Stimulated activated CD8-positive, alpha-beta memory T cell treated with anti-CD3 and anti-CD28 coated beads, Interleukin-2, amount 100 ng/mL, for 1 hour (primary cell): ENCODE measurements around the gene NANOS2.
"Not testable (repeated sequence)": the region's sequence is repeated elsewhere in the genome, so short reads cannot be mapped to it uniquely, and the experiment has no call there.

Experiments used
- DNase-seq, 2 donors: peaks; one replicate each; pipeline ENCODE4 v3.0.0-alpha.2; 2020; ENCODE audit warnings: low read depth in 2 of 2

The NANOS2 gene

DNA sequence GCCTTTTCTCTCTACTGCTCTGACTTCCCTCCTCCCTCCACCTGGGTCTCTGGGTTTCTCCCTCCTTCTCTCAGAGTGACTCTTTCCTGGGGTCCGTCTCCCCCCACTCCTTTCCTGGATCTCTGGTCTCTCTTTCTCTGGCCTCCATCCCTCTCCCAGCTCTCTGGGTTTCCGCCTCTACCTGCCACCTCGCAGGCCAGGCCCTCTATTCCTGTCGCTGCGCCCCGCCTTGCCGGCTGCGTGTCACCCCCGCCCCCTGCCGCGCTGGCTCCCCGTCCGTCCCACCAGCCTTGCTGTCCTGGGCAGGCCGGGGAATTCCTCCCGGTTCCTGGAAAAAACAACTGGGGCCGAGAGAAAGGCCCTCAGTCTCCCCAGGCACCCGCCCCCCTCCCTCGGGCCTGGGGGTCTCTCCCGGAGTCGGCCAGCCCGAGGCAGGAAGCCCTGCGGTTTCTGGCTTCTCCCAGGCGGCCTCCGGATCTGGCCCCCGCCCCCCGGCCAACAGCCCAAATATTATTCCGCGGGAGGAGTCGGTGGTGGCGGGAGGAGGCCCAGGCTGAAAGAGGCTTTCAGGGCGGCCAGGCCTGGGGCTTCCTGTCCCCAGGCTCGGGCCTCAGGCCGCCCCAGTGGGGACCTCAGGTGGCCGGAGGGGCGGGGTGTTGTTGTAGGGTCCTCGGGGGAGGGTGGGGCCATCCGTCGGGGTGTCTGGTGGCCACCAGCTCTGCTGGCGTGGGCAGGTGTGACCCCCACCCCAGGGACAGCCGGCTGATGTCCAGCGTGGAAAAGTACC lies 38.0 kb downstream of the NANOS2 start:
- no peak for DNase-seq

DNA sequence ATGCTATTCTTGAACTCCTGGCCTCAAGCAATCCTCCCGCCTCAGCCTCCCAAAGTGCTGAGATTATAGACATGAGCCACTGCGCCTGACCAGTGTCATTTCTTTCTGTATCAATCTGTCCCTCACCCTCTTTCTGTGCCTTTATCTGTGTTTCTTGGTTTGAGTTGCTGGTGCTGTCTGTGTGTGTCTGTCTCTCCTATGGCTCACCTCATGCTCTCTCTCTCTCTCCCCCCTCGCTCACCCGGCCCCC lies 38.5 kb downstream of the NANOS2 start:
- DNase-seq, result no peak

DNA sequence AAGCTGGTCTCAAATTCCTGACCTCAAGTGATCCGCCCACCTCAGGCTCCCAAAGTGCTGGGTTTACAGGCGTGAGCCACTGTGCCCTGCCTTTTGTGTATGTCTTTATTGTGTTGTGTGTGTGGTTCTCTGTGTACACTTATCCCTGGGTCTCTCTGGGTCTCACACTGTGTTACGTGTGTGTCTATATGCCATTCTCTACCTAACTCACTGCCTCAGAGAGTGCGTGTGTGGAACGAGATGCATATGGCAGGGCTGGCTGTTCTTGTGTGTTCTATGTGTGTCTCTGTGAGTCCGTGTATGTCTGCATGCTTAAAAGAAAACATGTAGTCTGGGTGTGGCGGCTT lies 40.0 kb downstream of the NANOS2 start:
- no peak for DNase-seq

DNA sequence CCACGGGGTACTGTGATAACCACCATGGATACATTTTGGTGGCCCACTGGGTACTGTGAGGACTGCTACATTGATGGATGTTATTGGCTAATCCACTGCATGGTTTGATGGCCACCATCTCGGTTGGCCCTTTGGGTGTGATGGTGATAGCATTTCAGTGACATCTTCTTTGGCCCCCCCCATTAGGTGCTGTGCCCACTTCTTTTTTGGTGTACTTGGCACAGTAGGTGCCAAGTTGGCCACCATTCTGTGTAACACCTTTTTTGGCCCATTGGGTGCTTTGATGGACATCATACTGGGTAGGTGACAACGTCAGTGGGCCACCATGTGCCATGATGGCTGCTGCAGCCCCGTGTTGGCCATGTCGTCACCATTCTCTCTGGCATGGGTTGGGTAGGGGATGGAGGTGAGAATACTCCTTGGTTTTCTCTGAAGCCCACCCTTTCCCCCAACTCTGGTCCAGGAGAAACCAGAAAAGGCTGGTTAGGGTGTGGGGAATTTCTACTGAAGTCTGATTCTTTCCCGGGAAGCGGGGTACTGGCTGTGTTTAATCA lies 41.3 kb downstream of the NANOS2 start:
- DNase-seq, result no peak

DNA sequence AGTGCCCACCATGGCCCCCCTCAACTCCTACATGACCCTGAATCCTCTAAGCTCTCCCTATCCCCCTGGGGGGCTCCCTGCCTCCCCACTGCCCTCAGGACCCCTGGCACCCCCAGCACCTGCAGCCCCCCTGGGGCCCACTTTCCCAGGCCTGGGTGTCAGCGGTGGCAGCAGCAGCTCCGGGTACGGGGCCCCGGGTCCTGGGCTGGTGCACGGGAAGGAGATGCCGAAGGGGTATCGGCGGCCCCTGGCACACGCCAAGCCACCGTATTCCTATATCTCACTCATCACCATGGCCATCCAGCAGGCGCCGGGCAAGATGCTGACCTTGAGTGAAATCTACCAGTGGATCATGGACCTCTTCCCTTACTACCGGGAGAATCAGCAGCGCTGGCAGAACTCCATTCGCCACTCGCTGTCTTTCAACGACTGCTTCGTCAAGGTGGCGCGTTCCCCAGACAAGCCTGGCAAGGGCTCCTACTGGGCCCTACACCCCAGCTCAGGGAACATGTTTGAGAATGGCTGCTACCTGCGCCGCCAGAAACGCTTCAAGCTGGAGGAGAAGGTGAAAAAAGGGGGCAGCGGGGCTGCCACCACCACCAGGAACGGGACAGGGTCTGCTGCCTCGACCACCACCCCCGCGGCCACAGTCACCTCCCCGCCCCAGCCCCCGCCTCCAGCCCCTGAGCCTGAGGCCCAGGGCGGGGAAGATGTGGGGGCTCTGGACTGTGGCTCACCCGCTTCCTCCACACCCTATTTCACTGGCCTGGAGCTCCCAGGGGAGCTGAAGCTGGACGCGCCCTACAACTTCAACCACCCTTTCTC lies 42.3 kb downstream of the NANOS2 start:
- DNase-seq, result no peak

DNA sequence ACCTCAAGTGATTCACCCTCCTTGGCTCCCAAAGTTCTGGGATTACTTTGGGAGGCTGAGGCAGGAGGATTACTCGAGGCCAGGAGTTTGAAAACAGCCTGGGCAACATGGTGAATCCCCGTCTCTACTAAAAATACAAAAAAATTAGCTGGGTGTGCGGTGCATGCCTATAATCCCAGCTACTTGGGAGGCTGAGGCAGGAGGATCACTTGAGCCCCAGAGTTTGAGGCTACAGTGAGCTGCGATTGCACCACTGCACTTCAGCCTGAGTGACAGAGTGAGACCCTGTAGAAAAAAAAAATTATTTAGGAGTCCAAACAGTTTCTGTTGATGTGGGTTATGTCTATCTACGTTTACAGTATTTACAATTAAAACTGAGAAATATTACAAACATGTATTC lies 43.8 kb downstream of the NANOS2 start:
- DNase-seq, result no peak

DNA sequence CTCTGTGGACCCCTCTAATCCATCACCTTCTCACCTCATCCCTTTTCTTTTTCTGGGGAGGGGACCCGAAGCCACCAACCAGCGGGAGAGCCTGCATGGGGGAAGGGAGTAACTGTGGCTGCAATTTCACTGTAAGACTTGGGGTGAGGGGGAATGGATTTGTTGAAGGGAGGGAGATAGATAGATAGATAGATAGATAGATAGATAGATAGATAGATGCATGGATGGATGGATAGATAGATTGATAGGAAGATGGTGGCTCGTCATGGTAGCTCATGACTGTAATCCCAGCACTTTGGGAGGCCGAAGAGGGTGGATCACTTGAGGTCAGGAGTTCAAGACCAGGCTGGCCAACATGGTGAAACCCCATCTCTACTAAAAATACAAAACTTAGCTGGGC lies 47.3 kb downstream of the NANOS2 start:
- DNase-seq, result not testable (repeated sequence)

DNA sequence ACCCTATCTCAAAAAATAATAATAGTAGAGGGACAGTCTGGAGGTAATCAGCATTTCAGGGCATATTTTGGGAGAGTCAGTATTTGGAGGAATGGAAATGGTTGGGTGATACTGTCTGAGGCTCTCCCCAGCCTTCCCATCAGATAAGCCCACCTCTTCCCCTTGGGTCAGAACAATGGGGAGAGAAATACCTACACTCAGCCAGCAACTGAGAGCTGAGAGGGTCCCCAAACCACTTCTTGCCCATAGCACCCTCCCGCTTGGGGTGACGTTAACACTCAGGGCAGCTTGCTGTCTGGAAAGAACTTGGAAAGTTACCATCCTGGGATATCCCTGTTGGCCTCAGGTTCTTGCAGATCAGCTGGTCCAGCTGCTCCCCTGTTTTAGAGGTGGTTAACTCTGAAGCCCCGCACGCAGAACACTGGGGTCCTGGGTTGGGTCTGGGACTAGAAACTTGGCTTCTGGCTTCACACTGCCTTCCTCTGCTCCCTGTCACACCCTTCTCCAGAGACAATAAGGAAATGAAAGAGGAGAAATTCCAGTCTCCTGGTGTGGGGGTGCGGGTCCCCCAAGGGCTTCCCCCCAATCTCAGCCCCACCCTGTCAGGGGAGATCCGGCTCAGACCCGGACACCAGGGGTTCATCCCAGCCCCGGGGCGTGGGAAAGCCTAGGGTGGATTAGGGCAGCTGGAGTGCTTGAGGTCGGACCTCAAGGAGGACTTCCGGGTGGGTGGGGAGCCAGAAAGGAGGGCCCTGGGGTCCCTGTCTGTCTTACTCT lies 48.0 kb downstream of the NANOS2 start:
- DNase-seq, result no peak

DNA sequence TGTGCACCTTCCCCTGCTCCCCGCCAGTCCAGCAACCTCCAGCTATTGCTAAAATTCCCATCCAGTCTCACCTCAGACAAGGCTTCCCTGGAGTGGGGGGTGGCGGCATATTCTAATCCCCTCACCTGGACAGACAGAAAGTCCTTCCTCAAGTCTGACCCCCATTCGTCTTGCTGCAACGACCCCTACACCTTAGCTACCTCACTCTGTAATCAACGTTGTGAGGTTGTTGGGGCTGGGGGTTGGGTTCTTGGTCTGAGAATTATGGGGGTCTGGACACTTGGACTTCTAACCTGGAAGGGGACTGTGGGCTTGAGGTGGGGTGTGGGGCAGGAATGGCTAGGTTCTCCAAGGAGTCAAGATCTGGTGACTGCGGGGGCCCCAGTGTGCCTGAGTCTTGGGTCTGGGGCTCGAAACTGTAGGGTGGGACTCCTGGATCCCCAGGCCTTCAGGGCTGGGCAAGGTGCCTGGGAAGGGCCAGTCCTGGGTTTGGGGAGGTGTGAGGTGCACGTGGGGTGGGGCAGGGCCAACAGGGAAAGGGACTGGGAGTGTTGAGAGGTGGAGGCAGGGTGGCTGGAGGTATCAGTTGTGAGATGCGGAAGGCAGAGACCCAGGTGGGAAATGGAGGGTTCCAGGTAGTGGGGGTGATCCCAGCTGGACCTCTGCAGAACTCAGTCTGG lies 49.2 kb downstream of the NANOS2 start:
- DNase-seq, result no peak

DNA sequence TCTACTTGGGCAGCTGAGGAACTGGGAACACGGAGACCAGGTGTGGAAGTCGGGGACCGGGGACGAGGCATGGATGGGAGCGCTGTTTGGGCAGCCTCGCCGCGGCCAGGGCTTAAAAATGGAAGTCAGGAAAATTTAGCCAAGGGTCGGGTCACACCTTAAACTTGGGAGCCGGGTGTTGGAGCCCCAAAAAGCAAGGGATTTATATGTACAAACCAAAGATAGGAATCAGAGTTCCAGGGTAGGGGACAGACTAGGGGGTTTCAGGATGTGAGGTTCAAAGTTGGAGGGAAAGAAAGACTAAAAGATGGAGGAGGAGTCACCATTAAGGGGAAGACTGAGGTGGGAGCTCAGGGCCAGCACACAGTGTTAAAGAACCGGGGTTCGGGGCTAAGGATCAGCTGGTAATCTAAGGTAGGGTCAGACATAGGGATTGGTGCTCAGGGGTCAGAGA lies 49.9 kb downstream of the NANOS2 start:
- DNase-seq, result no peak

DNA sequence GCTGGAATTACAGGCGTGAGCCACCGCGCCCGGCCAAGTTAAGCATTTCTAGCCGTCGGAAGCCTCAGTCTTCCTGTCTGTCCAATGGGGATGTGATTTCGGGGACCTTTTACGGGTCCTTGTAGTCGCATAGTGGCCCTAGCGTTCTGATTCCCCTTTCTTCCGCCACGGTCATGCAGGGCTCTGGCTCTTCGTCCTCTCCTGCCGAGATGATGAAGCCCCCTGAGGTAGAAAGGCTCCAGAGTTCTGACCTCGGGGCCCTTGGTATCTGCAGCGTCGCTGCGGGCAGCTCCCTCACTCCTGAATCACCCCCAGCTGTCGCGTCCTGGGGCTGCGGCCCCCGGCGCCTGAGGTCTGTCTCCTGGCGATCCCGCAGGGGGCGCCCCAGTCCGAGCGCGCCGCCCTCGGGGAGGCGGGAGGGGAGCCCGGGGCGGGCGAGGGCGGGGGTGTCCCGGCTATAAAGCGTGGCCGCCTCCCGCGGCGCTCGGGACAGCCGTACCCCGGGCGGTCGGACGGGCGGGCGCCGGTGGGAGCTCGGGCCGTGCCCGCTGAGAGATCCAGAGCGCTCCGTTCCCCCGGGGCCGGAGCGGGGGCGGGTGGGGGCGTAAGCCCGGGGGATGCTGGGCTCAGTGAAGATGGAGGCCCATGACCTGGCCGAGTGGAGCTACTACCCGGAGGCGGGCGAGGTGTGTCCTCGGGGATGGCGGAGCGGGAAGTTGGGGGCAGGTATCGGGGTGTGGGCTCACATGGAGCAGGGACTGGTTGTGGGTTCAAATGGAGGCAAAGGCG lies 50.5 kb downstream of the NANOS2 start, which contains the start of gene FOXA3:
Gene FOXA3 (plus strand): TSS at position 487 of the 789 bp plus-strand sequence. CDS start 131 bp downstream, at position 618.
- peak in 1 of 2 donors; percentile 25 for DNase-seq

DNA sequence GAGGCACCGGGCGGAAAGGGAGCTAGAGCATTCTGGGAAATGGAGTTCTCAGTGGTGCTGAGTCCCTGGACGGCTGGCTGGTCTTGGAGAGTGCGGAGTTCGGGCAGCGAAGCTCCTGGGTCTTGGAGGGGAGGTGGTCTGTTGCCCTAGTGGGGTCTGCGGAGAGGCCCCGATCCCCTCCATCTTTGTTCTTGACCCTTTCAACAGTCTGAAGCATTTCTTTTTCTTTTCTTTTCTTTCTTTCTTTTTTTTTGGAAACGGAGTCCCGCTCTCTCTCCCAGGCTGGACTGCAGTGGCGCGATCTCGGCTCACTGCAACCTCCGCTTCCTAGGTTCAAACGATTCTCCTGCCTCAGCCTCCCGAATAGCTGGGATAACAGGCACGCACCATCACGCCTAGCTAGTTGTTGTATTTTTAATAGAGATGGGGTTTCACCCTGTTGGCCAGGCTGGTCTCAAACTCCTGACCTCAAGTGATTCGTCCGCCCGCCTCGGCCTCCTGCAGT lies 51.2 kb downstream of the NANOS2 start:
- no peak for DNase-seq
